Stimulated activated CD4-positive, alpha-beta T cell treated with anti-CD3 and anti-CD28 coated beads, Interleukin-2, amount 100 ng/mL, for 48 hours (primary cell): Measurements from ENCODE around the gene CYS1.
A peak's percentile ranks its signal among the peaks of the same experiment; 100 is the strongest.
"Not testable (repeated sequence)": the region's sequence is repeated elsewhere in the genome, so short reads cannot be mapped to it uniquely, and the experiment has no call there.

ENCODE experiments used
- DNase-seq, 2 donors: peaks; one replicate each; pipeline ENCODE4 v3.0.0-alpha.2; 2020

CYS1 gene

GRCh38 chr2:10045561-10046355 lies 34.5 kb downstream of the CYS1 start:
- DNase-seq, result no peak

- DNase-seq, result peak; percentile 80 to 84
Measured at GRCh38 chr2:10043906-10044601, 36.2 kb downstream of the CYS1 start.

- peak; percentile 60 to 61 for DNase-seq
Measured at GRCh38 chr2:10043256-10043905, 36.8 kb downstream of the CYS1 start, which contains the start of gene KLF11. Gene KLF11, plus strand, starts transcription at chr2:10043550. Its CDS starts 167 bp downstream, at chr2:10043717.

GRCh38 chr2:10042301-10043161 lies 37.7 kb downstream of the CYS1 start:
- DNase-seq, result no peak

- DNase-seq, result no peak
Measured at GRCh38 chr2:10041711-10042110, 38.5 kb downstream of the CYS1 start.

GRCh38 chr2:10039658-10040410 lies 40.4 kb downstream of the CYS1 start:
- no peak for DNase-seq

- no peak for DNase-seq
Measured at GRCh38 chr2:10038716-10039115, 41.5 kb downstream of the CYS1 start.

- DNase-seq, result no peak
Measured at GRCh38 chr2:10038123-10038522, 42.1 kb downstream of the CYS1 start.

- no peak for DNase-seq
Measured at GRCh38 chr2:10036095-10036884, 43.9 kb downstream of the CYS1 start.

GRCh38 chr2:10035633-10036032 lies 44.6 kb downstream of the CYS1 start:
- no peak for DNase-seq

- no peak for DNase-seq
Measured at GRCh38 chr2:10035053-10035422, 45.2 kb downstream of the CYS1 start.

GRCh38 chr2:10034333-10035052 lies 45.7 kb downstream of the CYS1 start:
- DNase-seq, result no peak

GRCh38 chr2:10033251-10034006 lies 46.8 kb downstream of the CYS1 start:
- no peak for DNase-seq

GRCh38 chr2:10032746-10033105 lies 47.5 kb downstream of the CYS1 start:
- no peak for DNase-seq

- no peak for DNase-seq
Measured at GRCh38 chr2:10031886-10032745, 48.1 kb downstream of the CYS1 start.

GRCh38 chr2:10030798-10031197 lies 49.4 kb downstream of the CYS1 start:
- DNase-seq, result not testable (repeated sequence)

- DNase-seq, result no peak
Measured at GRCh38 chr2:10030311-10030736, 49.9 kb downstream of the CYS1 start.

GRCh38 chr2:10029875-10030223 lies 50.4 kb downstream of the CYS1 start:
- DNase-seq, result no peak
